Liver (tissue), 9 donors: ENCODE data around the gene IKBKG. TPM values are rescaled to one million over a fixed set of nuclear protein-coding genes. Genes with fewer than 3 reads are reported as not detected.

ENCODE experiments used
- DNase-seq: peaks from one replicate; pipeline ENCODE4 v3.0.0-alpha.2; 2017; ENCODE audit warnings: low spot score
- H3K27ac ChIP-seq, 2 donors: one replicate each; pipeline ENCODE4 v1.7.0; 2013; ENCODE audit warnings: inconsistent platforms in 2 of 2, low read length in 2 of 2, control low read depth in 1 of 2, low read depth in 1 of 2, mild to moderate bottlenecking in 1 of 2
- H3K27me3 ChIP-seq, 4 donors: one replicate each; pipeline versions ENCODE4 v1.6.1 to v1.7.0; 2013; ENCODE audit warnings: low read length in 3 of 4, inconsistent platforms in 1 of 4, mild to moderate bottlenecking in 1 of 4, moderate library complexity in 1 of 4; ENCODE audit not compliant: control insufficient read depth in 4 of 4, insufficient read depth in 4 of 4
- H3K36me3 ChIP-seq, 4 donors: one replicate each; pipeline versions ENCODE4 v1.6.1 to v1.7.0; 2013; ENCODE audit warnings: low read length in 3 of 4, mild to moderate bottlenecking in 3 of 4, low read depth in 1 of 4, moderate library complexity in 1 of 4; ENCODE audit not compliant: control insufficient read depth in 4 of 4, insufficient read depth in 3 of 4
- H3K4me1 ChIP-seq, 4 donors: one replicate each; pipeline versions ENCODE4 v1.6.1 to v1.7.0; 2013; ENCODE audit warnings: low read length in 3 of 4, mild to moderate bottlenecking in 3 of 4, moderate library complexity in 1 of 4; ENCODE audit not compliant: control insufficient read depth in 4 of 4, insufficient read depth in 4 of 4
- H3K4me3 ChIP-seq, 3 donors: one replicate each; pipeline versions ENCODE4 v1.6.1 to v1.7.0; 2013; ENCODE audit warnings: low read length in 3 of 3, control low read depth in 1 of 3, low read depth in 1 of 3, mild to moderate bottlenecking in 1 of 3
- H3K9ac ChIP-seq, 2 donors: one replicate each; pipeline ENCODE4 v1.7.0; 2013; ENCODE audit warnings: low read length in 2 of 2, mild to moderate bottlenecking in 2 of 2, moderate library complexity in 2 of 2, control low read depth in 1 of 2, low read depth in 1 of 2
- H3K9me3 ChIP-seq, 4 donors: one replicate each; pipeline versions ENCODE4 v1.6.1 to v1.7.0; 2013; ENCODE audit warnings: low read length in 3 of 4; ENCODE audit not compliant: control insufficient read depth in 4 of 4
- EGR1 ChIP-seq, 2 donors: IDR thresholded peaks; 2 replicates each; pipeline ENCODE4 v1.6.1; 2016 to 2018; ENCODE audit warnings: antibody characterized with exemption in 2 of 2, low read depth in 2 of 2
- FOXA1 ChIP-seq: IDR thresholded peaks from 2 replicates; pipeline ENCODE4 v1.6.1; 2016; ENCODE audit warnings: antibody characterized with exemption
- FOXA2 ChIP-seq: IDR thresholded peaks from 2 replicates; pipeline ENCODE4 v1.6.1; 2016; ENCODE audit warnings: antibody characterized with exemption
- GABPA ChIP-seq, 2 donors: IDR thresholded peaks in 1 of 2; conservative IDR thresholded peaks in 1 of 2; 2 replicates each; pipeline ENCODE4 v1.6.1; 2016; ENCODE audit warnings: antibody characterized with exemption in 2 of 2, mild to moderate bottlenecking in 1 of 2, moderate library complexity in 1 of 2
- HNF4A ChIP-seq, 2 donors: conservative IDR thresholded peaks; 2 replicates each; pipeline ENCODE4 v1.6.1; 2016; ENCODE audit warnings: antibody characterized with exemption in 2 of 2, mild to moderate bottlenecking in 2 of 2
- HNF4G ChIP-seq: IDR thresholded peaks from 2 replicates; pipeline ENCODE4 v1.6.1; 2016; ENCODE audit warnings: antibody characterized with exemption
- JUND ChIP-seq, 2 donors: IDR thresholded peaks; 2 replicates each; pipeline ENCODE4 v1.6.1; 2016; ENCODE audit warnings: antibody characterized with exemption in 2 of 2
- NR2F2 ChIP-seq: IDR thresholded peaks from 2 replicates; pipeline ENCODE4 v1.6.1; 2016; ENCODE audit warnings: antibody characterized with exemption
- RAD21 ChIP-seq, 2 donors: IDR thresholded peaks; 2 replicates each; pipeline ENCODE4 v1.6.1; 2016; ENCODE audit warnings: antibody characterized with exemption in 2 of 2, mild to moderate bottlenecking in 2 of 2
- RXRA ChIP-seq, 2 donors: IDR thresholded peaks; 2 replicates each; pipeline ENCODE4 v1.6.1; 2017 to 2018; ENCODE audit warnings: antibody characterized with exemption in 2 of 2, mild to moderate bottlenecking in 1 of 2
- SP1 ChIP-seq: IDR thresholded peaks from 2 replicates; pipeline ENCODE4 v1.6.1; 2018; ENCODE audit warnings: antibody characterized with exemption, mild to moderate bottlenecking
- TAF1 ChIP-seq: conservative IDR thresholded peaks from 2 replicates; pipeline ENCODE4 v1.6.1; 2016; ENCODE audit warnings: antibody characterized with exemption, mild to moderate bottlenecking
- YY1 ChIP-seq: IDR thresholded peaks from 2 replicates; pipeline ENCODE4 v1.6.1; 2016; ENCODE audit warnings: antibody characterized with exemption, mild to moderate bottlenecking
- WGBS: extraction: QIAGEN DNeasy Blood & Tissue Kit; methylation state at CpG from one replicate; pipeline ENCODE4 v1.1.7; 2013; 5-methylcytosine and 5-hydroxymethylcytosine counted together
- polyA plus RNA-seq, 2 donors: library from polyadenylated mRNA; stranded (reverse) in 1 of 2; unstranded in 1 of 2; fragments of 200-250 nt in 1 of 2; fragments of >200 nt in 1 of 2; fragmentation: Nextera tagmentation in 1 of 2; extraction: Ambion mirVana in 1 of 2; gene quantifications; one replicate each; pipeline versions ENCODE4 v1.2.1 to v1.2.3, GENCODE V29; 2013 to 2015
- total RNA-seq, 2 donors: library from RNA; depleted of rRNA; stranded (reverse); fragments of >200 nt; gene quantifications; one replicate each; pipeline ENCODE4 v1.2.3, GENCODE V29; 2014
- TF ChIP-seq, protein P1 (sequence below): IDR thresholded peaks from 2 replicates; pipeline ENCODE4 v1.6.1; 2016; ENCODE audit warnings: antibody characterized with exemption
- TF ChIP-seq, protein P2 (sequence below): IDR thresholded peaks from 2 replicates; pipeline ENCODE4 v1.6.1; 2016; ENCODE audit warnings: antibody characterized with exemption
- TF ChIP-seq, protein P3 (sequence below): IDR thresholded peaks from 2 replicates; pipeline ENCODE4 v1.6.1; 2016; ENCODE audit warnings: antibody characterized with exemption
- TF ChIP-seq, protein P4 (sequence below): IDR thresholded peaks from 2 replicates; pipeline ENCODE4 v1.6.1; 2016; ENCODE audit warnings: antibody characterized with exemption, mild to moderate bottlenecking
- TF ChIP-seq, protein P5 (sequence below): fragments of 150-350 bp; IDR thresholded peaks from 2 replicates; pipeline ENCODE4 v1.5.1; 2017; ENCODE audit warnings: improper control_type of control experiment, low read depth, low read length; ENCODE audit not compliant: missing input control
- donor health status: healthy.
- donor health status: healthy.
- donor health status: healthy.
- donor health status: healthy.
- donor health status: healthy.

IKBKG gene
- total and polyA plus RNA-seq, 4 donors, result 17.1 to 74.1 (median 36.0) TPM

DNA sequence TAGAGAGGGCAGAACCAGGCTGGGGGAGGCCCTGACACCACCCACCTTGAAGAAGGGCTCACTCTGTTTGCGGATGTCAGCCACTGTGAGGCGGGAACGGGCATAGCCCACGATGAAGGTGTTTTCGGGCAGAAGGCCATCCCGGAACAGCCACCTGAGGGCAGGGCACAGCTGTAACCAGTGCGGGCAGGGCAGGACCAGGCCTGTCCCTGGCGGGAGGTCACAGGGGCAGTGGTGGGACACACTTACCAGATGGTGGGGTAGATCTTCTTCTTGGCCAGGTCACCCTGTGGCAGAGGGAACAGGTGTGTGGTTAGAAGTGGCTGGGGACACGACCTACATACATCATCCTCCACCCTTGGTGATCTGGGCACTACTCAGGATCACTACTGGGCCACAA lies 11.5 kb upstream of the IKBKG start:
- no peak overlapping the region for H3K27ac ChIP-seq
- no peaks in the 10 kb centered on the region for H3K36me3 ChIP-seq
- no peak overlapping the region for H3K4me3 ChIP-seq
- DNase-seq, result no peak
- WGBS, result 89% methylated on average over 9 of the region's 9 CpGs
- H3K9me3 ChIP-seq, result no peaks in the 10 kb centered on the region
- H3K27me3 ChIP-seq, result no peaks in the 10 kb centered on the region
- no peak overlapping the region for H3K9ac ChIP-seq
- H3K4me1 ChIP-seq, result peaks cover 4 to 14% (median 7%) of the 10 kb centered on the region in 4 donors
- TF ChIP-seq, protein P1, sequence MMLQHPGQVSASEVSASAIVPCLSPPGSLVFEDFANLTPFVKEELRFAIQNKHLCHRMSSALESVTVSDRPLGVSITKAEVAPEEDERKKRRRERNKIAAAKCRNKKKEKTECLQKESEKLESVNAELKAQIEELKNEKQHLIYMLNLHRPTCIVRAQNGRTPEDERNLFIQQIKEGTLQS, result no peak
- TF ChIP-seq, protein P2, sequence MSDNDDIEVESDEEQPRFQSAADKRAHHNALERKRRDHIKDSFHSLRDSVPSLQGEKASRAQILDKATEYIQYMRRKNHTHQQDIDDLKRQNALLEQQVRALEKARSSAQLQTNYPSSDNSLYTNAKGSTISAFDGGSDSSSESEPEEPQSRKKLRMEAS, result no peak
- TF ChIP-seq JUND (IDR thresholded peaks at IDR 0.05) (no peak), RAD21 (IDR thresholded peaks at IDR 0.05) (no peak), RXRA (IDR thresholded peaks at IDR 0.05) (no peak), GABPA (IDR thresholded peaks at IDR 0.05 in 1 of 2, conservative IDR thresholded peaks at IDR 0.05 in 1 of 2) (no peak), NR2F2 (no peak), SP1 (no peak), TAF1 (no peak), FOXA2 (no peak), HNF4A (conservative IDR thresholded peaks at IDR 0.05) (no peak), EGR1 (IDR thresholded peaks at IDR 0.05; ENCODE audit: low read depth in 2 of 2) (no peak), FOXA1 (no peak), YY1 (no peak)
- TF ChIP-seq, protein P3, sequence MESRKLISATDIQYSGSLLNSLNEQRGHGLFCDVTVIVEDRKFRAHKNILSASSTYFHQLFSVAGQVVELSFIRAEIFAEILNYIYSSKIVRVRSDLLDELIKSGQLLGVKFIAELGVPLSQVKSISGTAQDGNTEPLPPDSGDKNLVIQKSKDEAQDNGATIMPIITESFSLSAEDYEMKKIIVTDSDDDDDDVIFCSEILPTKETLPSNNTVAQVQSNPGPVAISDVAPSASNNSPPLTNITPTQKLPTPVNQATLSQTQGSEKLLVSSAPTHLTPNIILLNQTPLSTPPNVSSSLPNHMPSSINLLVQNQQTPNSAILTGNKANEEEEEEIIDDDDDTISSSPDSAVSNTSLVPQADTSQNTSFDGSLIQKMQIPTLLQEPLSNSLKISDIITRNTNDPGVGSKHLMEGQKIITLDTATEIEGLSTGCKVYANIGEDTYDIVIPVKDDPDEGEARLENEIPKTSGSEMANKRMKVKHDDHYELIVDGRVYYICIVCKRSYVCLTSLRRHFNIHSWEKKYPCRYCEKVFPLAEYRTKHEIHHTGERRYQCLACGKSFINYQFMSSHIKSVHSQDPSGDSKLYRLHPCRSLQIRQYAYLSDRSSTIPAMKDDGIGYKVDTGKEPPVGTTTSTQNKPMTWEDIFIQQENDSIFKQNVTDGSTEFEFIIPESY, result no peak

DNA sequence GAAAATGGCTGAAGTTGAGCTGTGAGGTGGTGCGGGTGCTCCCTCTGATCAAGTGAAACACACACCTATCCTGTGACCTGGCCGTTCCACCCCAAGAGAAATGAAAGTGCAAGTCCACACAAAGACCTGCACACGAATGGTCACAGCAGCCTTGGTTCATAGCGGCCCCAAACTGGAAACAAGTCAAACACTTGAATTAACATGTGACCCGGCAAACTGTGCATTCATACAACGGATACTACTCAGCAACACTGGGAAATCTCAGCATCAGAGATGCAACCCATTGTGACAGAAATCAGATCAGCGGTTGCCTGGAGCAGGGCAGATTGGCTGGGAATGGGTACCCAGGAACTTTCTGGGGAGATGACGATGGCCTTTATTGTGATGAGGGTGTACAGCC lies 8.3 kb upstream of the IKBKG start:
- Histone ChIP-seq H3K9ac (no peak overlapping the region), H3K4me3 (no peak overlapping the region), H3K9me3 (no peaks in the 10 kb centered on the region), H3K27ac (no peak overlapping the region), H3K4me1 (peaks cover 4 to 26% (median 17%) of the 10 kb centered on the region in 4 donors), H3K36me3 (no peaks in the 10 kb centered on the region), H3K27me3 (no peaks in the 10 kb centered on the region)
- 77% methylated on average over 8 of the region's 8 CpGs for WGBS
- TF ChIP-seq JUND (IDR thresholded peaks at IDR 0.05), result no peak
- TF ChIP-seq, protein P1, result no peak
- TF ChIP-seq HNF4A (conservative IDR thresholded peaks at IDR 0.05), result no peak
- no peak for TF ChIP-seq SP1
- TF ChIP-seq FOXA1, result no peak
- TF ChIP-seq GABPA (IDR thresholded peaks at IDR 0.05 in 1 of 2, conservative IDR thresholded peaks at IDR 0.05 in 1 of 2), result no peak
- TF ChIP-seq NR2F2, result no peak
- TF ChIP-seq RXRA (IDR thresholded peaks at IDR 0.05), result no peak
- TF ChIP-seq TAF1, result no peak
- TF ChIP-seq, protein P2, result no peak
- TF ChIP-seq, protein P4, sequence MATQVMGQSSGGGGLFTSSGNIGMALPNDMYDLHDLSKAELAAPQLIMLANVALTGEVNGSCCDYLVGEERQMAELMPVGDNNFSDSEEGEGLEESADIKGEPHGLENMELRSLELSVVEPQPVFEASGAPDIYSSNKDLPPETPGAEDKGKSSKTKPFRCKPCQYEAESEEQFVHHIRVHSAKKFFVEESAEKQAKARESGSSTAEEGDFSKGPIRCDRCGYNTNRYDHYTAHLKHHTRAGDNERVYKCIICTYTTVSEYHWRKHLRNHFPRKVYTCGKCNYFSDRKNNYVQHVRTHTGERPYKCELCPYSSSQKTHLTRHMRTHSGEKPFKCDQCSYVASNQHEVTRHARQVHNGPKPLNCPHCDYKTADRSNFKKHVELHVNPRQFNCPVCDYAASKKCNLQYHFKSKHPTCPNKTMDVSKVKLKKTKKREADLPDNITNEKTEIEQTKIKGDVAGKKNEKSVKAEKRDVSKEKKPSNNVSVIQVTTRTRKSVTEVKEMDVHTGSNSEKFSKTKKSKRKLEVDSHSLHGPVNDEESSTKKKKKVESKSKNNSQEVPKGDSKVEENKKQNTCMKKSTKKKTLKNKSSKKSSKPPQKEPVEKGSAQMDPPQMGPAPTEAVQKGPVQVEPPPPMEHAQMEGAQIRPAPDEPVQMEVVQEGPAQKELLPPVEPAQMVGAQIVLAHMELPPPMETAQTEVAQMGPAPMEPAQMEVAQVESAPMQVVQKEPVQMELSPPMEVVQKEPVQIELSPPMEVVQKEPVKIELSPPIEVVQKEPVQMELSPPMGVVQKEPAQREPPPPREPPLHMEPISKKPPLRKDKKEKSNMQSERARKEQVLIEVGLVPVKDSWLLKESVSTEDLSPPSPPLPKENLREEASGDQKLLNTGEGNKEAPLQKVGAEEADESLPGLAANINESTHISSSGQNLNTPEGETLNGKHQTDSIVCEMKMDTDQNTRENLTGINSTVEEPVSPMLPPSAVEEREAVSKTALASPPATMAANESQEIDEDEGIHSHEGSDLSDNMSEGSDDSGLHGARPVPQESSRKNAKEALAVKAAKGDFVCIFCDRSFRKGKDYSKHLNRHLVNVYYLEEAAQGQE, result no peak
- TF ChIP-seq HNF4G, result no peak
- no peak for TF ChIP-seq YY1
- TF ChIP-seq EGR1 (IDR thresholded peaks at IDR 0.05; ENCODE audit: low read depth in 2 of 2), result no peak
- TF ChIP-seq, protein P3, result no peak
- TF ChIP-seq, protein P5, sequence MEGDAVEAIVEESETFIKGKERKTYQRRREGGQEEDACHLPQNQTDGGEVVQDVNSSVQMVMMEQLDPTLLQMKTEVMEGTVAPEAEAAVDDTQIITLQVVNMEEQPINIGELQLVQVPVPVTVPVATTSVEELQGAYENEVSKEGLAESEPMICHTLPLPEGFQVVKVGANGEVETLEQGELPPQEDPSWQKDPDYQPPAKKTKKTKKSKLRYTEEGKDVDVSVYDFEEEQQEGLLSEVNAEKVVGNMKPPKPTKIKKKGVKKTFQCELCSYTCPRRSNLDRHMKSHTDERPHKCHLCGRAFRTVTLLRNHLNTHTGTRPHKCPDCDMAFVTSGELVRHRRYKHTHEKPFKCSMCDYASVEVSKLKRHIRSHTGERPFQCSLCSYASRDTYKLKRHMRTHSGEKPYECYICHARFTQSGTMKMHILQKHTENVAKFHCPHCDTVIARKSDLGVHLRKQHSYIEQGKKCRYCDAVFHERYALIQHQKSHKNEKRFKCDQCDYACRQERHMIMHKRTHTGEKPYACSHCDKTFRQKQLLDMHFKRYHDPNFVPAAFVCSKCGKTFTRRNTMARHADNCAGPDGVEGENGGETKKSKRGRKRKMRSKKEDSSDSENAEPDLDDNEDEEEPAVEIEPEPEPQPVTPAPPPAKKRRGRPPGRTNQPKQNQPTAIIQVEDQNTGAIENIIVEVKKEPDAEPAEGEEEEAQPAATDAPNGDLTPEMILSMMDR, result no peak
- no peak for TF ChIP-seq FOXA2
- TF ChIP-seq RAD21 (IDR thresholded peaks at IDR 0.05), result no peak
- no peak for DNase-seq
